Measurements from ENCODE around the gene GRHL3.
A peak's percentile ranks its signal among the peaks of the same experiment; 100 is the strongest.

The GRHL3 gene

DNA sequence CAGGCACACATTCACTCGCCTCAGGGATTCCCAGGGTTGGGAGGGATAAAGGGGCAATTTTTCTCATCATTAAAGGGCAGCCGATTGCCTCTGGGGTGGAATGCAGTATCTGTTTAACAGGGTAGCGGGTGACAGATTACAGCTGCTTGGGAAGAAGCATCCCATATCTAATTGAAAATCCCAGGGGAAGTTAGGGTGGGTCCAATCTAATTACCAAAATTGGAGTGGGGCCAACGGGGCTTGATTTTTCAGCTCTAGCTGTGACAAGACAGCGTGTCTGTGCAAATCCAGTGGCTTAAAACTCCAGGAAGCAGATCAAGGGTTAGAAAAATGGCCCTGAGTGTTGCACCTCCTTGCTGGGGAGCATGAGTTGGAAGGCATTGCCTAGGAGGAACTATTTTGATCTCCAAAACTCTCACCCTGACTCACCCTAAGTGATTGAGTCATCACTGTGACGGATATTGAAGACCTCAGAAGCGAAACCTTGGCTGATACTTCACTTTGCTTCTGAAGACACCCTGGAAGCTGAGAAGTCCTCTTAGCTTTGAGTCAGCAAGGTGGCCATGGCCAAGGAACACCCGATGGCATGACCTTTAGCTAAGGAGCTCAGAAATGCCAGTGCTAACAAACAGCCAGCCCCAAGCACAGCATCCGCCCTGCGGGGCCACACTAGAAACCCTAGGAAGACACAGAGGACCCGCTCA is 46.0 kb downstream of the GRHL3 start:
- Histone ChIP-seq H3K4me1 (ENCODE audit: insufficient read depth, low read length) (no peaks in the 10 kb centered on the region), H3K27ac (ENCODE audit: low read length) (no peak overlapping the region), H3K27me3 (ENCODE audit: insufficient read depth, low read length) (no peaks in the 10 kb centered on the region), H3K9me3 (ENCODE audit: insufficient read depth, low read depth, low read length) (no peaks in the 10 kb centered on the region), H3K36me3 (ENCODE audit: insufficient read depth, low read depth, low read length) (no peaks in the 10 kb centered on the region), H3K9ac (ENCODE audit: low read depth, low read length) (no peak overlapping the region), H3K4me3 (ENCODE audit: low read length) (no peak overlapping the region)

DNA sequence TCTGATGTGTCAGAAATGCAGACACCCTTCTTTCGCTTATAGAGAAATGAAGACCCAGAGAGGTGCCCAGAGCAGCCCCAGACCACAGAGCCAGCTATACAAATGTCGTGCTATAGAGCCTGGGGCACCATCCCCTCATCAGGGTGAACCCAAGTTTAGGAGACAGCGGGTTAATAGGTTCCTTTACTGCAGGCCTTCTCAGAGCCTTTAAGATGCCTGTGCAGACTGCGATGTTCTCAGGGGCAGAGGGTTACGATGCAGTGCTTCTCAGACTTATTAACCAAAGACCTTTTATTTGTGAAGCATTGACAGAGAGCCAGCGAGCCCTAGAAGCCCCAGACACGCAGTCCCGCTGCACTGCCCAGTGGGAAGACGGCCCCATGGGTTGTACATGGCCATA is 47.5 kb downstream of the GRHL3 start:
- H3K27ac ChIP-seq (ENCODE audit: low read length), result no peak overlapping the region
- no peaks in the 10 kb centered on the region for H3K36me3 ChIP-seq (ENCODE audit: insufficient read depth, low read depth, low read length)
- no peaks in the 10 kb centered on the region for H3K9me3 ChIP-seq (ENCODE audit: insufficient read depth, low read depth, low read length)
- no peaks in the 10 kb centered on the region for H3K27me3 ChIP-seq (ENCODE audit: insufficient read depth, low read length)
- H3K4me3 ChIP-seq (ENCODE audit: low read length), result no peak overlapping the region
- H3K4me1 ChIP-seq (ENCODE audit: insufficient read depth, low read length), result no peaks in the 10 kb centered on the region
- H3K9ac ChIP-seq (ENCODE audit: low read depth, low read length), result no peak overlapping the region

DNA sequence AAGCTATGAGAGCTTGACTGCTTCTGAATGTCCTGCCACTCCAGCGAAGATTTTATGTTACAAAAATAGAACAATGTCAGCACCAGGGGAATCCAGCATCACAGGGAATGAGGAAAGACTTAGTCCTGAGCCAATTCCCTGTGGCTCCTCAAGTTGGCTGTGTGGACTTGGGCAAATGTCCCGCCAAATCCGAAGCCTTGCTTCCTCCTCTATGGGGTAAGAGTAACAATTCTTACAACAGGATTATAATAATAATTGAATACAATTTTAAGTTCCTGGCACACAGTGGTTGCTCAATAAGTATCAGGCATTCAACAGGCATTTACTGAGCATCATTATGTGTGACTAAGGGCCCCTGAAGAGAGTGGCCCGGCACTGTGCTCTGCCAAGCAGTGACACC is 50.0 kb downstream of the GRHL3 start:
- H3K4me1 ChIP-seq (ENCODE audit: insufficient read depth, low read length), result no peaks in the 10 kb centered on the region
- no peaks in the 10 kb centered on the region for H3K36me3 ChIP-seq (ENCODE audit: insufficient read depth, low read depth, low read length)
- no peak overlapping the region for H3K9ac ChIP-seq (ENCODE audit: low read depth, low read length)
- no peak overlapping the region for H3K27ac ChIP-seq (ENCODE audit: low read length)
- H3K9me3 ChIP-seq (ENCODE audit: insufficient read depth, low read depth, low read length), result no peaks in the 10 kb centered on the region
- no peak overlapping the region for H3K4me3 ChIP-seq (ENCODE audit: low read length)
- no peaks in the 10 kb centered on the region for H3K27me3 ChIP-seq (ENCODE audit: insufficient read depth, low read length)

DNA sequence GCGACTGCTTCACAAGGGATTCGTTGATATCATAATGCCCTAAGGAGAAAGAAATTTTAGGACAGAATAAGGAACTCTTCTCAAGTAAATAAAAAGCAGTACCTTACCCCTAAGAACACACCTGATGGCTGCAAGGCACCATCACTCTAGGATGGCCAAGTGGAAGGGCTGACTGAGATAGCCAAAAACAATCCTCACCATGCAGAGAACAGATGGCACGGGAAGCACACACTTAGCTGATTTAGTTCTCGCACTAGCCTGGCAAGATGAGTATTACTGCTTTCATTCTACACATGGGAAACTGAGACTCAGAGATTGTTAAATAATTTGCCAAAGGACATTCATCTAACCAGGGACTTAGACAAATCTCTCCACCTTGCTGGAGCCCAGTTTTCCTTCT is 50.6 kb downstream of the GRHL3 start:
- H3K4me1 ChIP-seq (ENCODE audit: insufficient read depth, low read length), result no peaks in the 10 kb centered on the region
- H3K27ac ChIP-seq (ENCODE audit: low read length), result no peak overlapping the region

DNA sequence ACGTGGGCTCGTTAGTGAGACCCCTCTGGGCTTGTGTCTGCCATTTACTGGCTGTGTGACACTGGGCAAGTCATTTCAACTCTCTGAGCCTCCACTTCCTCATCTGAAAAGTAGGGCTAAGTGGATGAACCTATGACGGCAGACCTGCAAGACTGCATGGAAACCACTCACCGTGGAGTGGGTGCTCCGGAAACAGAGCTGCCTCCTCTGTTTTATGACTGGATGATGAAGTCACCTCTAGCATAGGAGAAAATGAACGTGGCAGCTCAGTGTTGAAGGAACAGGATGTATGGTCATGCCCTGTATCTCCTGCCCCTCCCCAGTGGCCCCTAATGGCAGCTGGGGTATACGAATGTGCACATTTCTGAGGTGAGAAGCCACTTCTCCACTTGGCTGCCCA is 53.9 kb downstream of the GRHL3 start:
- Histone ChIP-seq H3K9ac (ENCODE audit: low read depth, low read length) (no peak overlapping the region), H3K4me1 (ENCODE audit: insufficient read depth, low read length) (peaks cover 11% of the 10 kb centered on the region), H3K9me3 (ENCODE audit: insufficient read depth, low read depth, low read length) (no peaks in the 10 kb centered on the region), H3K27ac (ENCODE audit: low read length) (no peak overlapping the region), H3K36me3 (ENCODE audit: insufficient read depth, low read depth, low read length) (no peaks in the 10 kb centered on the region), H3K27me3 (ENCODE audit: insufficient read depth, low read length) (no peaks in the 10 kb centered on the region), H3K4me3 (ENCODE audit: low read length) (no peak overlapping the region)

More for the DNA sequence above, 50.6 kb downstream of the GRHL3 start:
- Histone ChIP-seq H3K4me3 (ENCODE audit: low read length) (no peak overlapping the region), H3K36me3 (ENCODE audit: insufficient read depth, low read depth, low read length) (no peaks in the 10 kb centered on the region), H3K27me3 (ENCODE audit: insufficient read depth, low read length) (no peaks in the 10 kb centered on the region), H3K9me3 (ENCODE audit: insufficient read depth, low read depth, low read length) (no peaks in the 10 kb centered on the region), H3K9ac (ENCODE audit: low read depth, low read length) (no peak overlapping the region)

DNA sequence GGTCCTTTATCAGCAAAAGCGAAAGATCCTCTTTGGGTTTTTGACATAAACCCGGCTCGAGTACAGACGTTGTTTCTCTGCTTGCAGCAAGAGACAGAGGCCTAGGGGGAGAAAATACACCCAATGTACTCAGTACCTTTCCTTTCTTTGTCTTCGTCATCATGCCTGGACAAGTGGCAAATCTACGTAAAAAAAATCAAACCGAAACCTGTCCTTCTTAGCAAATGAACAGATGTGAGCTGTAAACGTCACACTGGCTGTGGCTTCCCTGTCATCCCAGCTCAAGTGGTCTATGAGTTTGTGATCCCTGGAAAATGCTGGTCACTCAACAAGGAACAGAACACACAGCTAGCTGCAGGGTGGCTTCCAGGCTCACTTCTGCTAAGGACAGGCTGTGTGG is 54.6 kb downstream of the GRHL3 start:
- Histone ChIP-seq H3K27me3 (ENCODE audit: insufficient read depth, low read length) (no peaks in the 10 kb centered on the region), H3K36me3 (ENCODE audit: insufficient read depth, low read depth, low read length) (peaks cover 1% of the 10 kb centered on the region; the same call in 1 of the 2 replicates), H3K9me3 (ENCODE audit: insufficient read depth, low read depth, low read length) (no peaks in the 10 kb centered on the region), H3K9ac (ENCODE audit: low read depth, low read length) (no peak overlapping the region), H3K4me1 (ENCODE audit: insufficient read depth, low read length) (peaks cover 11% of the 10 kb centered on the region), H3K4me3 (ENCODE audit: low read length) (no peak overlapping the region), H3K27ac (ENCODE audit: low read length) (no peak overlapping the region)

DNA sequence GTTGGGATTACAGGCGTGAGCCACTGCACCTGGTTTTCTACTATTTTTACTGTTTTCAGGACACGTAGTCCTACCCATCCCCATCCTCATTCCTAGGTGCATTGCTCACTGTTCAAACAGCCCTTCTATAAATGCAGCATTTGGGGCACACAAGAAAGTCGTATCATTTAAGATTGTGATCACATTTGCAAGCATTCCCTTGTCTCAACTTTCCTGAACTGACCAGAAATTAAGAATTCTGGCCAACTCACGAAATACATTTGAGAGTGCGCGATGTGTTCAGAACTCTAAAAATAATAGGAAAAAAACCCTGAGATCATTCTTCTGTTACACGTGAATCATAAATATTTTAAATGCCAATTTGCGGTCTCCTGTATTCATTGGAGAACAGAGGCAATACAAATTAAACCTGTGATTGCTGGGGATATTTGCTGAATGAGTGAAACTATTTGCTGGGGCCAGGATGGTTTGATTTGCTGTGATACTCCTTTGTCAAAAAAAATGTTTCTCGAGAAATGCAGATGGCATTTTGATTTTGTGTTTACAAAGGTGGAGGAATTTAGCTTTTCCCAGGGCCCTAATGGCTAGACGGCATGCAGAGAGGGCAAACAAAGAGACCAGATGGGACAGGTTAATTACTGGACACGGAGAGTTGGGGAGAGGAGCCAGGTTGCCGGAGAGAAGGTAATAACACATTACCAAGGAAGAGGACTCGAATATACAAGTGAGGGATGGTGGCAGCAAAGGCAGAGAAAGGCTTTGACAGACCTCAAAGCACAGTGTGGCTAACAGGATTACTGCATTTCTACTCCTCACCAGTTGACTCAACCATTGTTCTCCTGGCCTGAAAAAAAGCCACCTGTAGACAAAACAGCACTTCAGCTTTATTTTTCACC is 56.0 kb downstream of the GRHL3 start:
- H3K4me3 ChIP-seq (ENCODE audit: low read length), result peak overlapping the region; percentile 20; the same call in 1 of the 2 replicates
- no peak overlapping the region for H3K27ac ChIP-seq (ENCODE audit: low read length)

DNA sequence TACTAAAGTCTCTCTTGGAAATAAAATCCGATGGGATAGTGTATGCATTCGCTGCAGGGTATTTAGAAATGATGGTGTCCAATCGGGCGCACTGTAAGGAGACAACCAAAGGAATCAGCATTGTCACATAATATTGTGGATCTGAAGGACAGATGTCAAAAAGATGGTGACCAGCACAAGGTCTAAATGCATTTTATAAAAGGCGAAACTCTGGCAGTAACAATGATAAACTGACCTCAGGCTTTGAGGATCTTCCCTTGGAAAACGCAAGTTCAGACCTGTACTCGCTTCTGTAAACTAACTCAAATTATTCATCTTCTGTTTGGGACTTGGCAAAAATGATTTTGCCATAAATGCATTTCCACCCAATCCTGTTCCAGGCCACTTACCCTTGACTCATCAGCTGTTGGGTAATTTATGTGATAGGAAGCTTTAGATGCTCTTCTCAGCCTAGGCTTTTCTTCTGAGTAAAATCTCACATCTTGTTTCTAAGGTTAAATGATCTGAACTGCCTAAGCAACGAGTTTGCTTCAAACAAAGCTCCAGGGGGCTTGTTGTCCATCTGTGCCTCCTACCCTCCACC is 60.7 kb downstream of the GRHL3 start:
- Histone ChIP-seq H3K4me3 (ENCODE audit: low read length) (no peak overlapping the region), H3K9me3 (ENCODE audit: insufficient read depth, low read depth, low read length) (no peaks in the 10 kb centered on the region), H3K27me3 (ENCODE audit: insufficient read depth, low read length) (no peaks in the 10 kb centered on the region), H3K9ac (ENCODE audit: low read depth, low read length) (no peak overlapping the region), H3K4me1 (ENCODE audit: insufficient read depth, low read length) (peaks cover 11% of the 10 kb centered on the region), H3K36me3 (ENCODE audit: insufficient read depth, low read depth, low read length) (peaks cover 3% of the 10 kb centered on the region; the same call in 1 of the 2 replicates), H3K27ac (ENCODE audit: low read length) (no peak overlapping the region)

More for the DNA sequence above, 56.0 kb downstream of the GRHL3 start:
- peaks cover 3% of the 10 kb centered on the region; the same call in 1 of the 2 replicates for H3K36me3 ChIP-seq (ENCODE audit: insufficient read depth, low read depth, low read length)
- H3K9ac ChIP-seq (ENCODE audit: low read depth, low read length), result peak overlapping the region; percentile 33; the same call in 1 of the 2 replicates
- no peaks in the 10 kb centered on the region for H3K27me3 ChIP-seq (ENCODE audit: insufficient read depth, low read length)
- no peaks in the 10 kb centered on the region for H3K9me3 ChIP-seq (ENCODE audit: insufficient read depth, low read depth, low read length)
- H3K4me1 ChIP-seq (ENCODE audit: insufficient read depth, low read length), result peaks cover 11% of the 10 kb centered on the region

DNA sequence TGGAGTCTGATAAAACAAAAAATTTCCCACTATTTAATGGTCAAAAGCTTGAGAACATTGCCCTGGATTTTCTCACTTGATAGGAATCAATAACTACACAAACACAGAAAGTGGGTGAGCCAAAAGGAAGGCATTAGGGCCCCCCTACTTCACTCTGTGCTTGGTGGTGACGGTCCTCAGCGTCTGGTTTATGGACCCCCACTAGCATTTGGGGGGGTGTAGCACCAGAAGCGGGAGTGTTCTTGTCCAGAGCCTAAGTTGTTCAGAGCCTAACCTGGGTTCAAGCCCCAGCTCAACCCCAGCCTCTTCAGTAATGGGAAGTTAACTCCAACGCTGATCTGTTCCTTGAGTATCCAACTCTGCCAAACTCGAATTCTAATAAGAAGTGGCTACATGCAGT is 61.4 kb downstream of the GRHL3 start:
- no peak overlapping the region for H3K27ac ChIP-seq (ENCODE audit: low read length)
- H3K4me1 ChIP-seq (ENCODE audit: insufficient read depth, low read length), result peaks cover 4% of the 10 kb centered on the region; the same call in 1 of the 2 replicates
- no peak overlapping the region for H3K9ac ChIP-seq (ENCODE audit: low read depth, low read length)
- no peak overlapping the region for H3K4me3 ChIP-seq (ENCODE audit: low read length)
- peaks cover 3% of the 10 kb centered on the region; the same call in 1 of the 2 replicates for H3K36me3 ChIP-seq (ENCODE audit: insufficient read depth, low read depth, low read length)
- no peaks in the 10 kb centered on the region for H3K27me3 ChIP-seq (ENCODE audit: insufficient read depth, low read length)
- H3K9me3 ChIP-seq (ENCODE audit: insufficient read depth, low read depth, low read length), result no peaks in the 10 kb centered on the region

DNA sequence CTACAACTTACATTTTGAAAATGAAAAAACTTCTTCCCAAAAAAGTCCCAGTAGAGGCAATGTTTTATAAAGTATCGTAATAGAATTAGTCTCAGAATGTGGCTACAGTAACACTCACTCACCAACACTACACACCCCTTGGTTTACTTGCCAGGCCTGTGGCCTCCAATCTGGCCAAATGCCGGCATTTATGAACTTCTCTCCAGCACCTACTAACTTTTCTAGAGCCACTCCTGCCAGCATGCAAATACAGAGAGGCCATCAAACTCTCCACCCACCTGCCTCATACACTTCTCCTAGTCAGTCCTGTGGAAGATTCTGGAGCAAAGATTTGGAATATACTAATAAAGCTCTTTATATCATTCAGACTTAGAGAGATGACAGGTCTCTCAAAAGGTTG is 62.1 kb downstream of the GRHL3 start:
- Histone ChIP-seq H3K27ac (ENCODE audit: low read length) (no peak overlapping the region), H3K9me3 (ENCODE audit: insufficient read depth, low read depth, low read length) (no peaks in the 10 kb centered on the region), H3K4me3 (ENCODE audit: low read length) (no peak overlapping the region), H3K27me3 (ENCODE audit: insufficient read depth, low read length) (no peaks in the 10 kb centered on the region), H3K36me3 (ENCODE audit: insufficient read depth, low read depth, low read length) (peaks cover 3% of the 10 kb centered on the region; the same call in 1 of the 2 replicates), H3K4me1 (ENCODE audit: insufficient read depth, low read length) (no peaks in the 10 kb centered on the region), H3K9ac (ENCODE audit: low read depth, low read length) (no peak overlapping the region)

DNA sequence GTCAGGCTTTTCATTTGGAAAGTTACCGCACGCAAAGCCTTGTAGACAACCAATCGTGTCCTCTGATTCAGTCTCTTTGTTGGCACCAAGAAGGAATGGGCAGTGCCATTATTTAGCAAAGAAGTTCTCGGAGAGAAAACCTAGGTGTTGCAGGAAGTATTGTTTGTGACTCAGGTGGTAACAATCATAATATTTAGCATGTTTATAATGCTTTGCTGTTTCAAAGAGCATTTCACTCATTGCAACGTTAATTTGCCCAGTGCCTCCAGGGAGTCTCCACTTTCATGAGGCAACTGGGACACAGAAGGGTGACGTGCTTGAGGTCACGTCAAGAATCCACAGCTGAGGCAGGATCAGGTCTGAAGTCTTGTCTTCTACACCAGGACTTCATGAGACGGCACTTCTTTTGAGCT is 63.0 kb downstream of the GRHL3 start:
- no peaks in the 10 kb centered on the region for H3K27me3 ChIP-seq (ENCODE audit: insufficient read depth, low read length)
- peaks cover 3% of the 10 kb centered on the region; the same call in 1 of the 2 replicates for H3K36me3 ChIP-seq (ENCODE audit: insufficient read depth, low read depth, low read length)
- H3K9ac ChIP-seq (ENCODE audit: low read depth, low read length), result no peak overlapping the region
- no peaks in the 10 kb centered on the region for H3K4me1 ChIP-seq (ENCODE audit: insufficient read depth, low read length)
- H3K9me3 ChIP-seq (ENCODE audit: insufficient read depth, low read depth, low read length), result no peaks in the 10 kb centered on the region
- H3K27ac ChIP-seq (ENCODE audit: low read length), result no peak overlapping the region
- no peak overlapping the region for H3K4me3 ChIP-seq (ENCODE audit: low read length)

All from iPS-20b (cell line).